Motor neuron (in vitro differentiated cells): Measurements from ENCODE around the gene LPIN2. TPM values are rescaled to one million over a fixed set of nuclear protein-coding genes. Genes with fewer than 3 reads are reported as not detected.
A peak's percentile ranks its signal among the peaks of the same experiment; 100 is the strongest.

Experiments used
- ATAC-seq, 8 experiments: fragments of 200-7000 bp; cut with Tn5 transposase; replicated peaks in 6 of 8; 2 replicates each; pipeline ENCODE4 v1.8.0; 2021; ENCODE audit warnings: mild to moderate bottlenecking in 8 of 8, moderate library complexity in 8 of 8
- H3K27ac ChIP-seq, 2 donors: fragments of 250-450 bp; sonication (Bioruptor Pico); 2 replicates each; pipeline ENCODE4 v1.9.0; 2021; ENCODE audit warnings: antibody characterized with exemption in 2 of 2, mild to moderate bottlenecking in 2 of 2, moderate library complexity in 1 of 2
- H3K4me1 ChIP-seq, 2 donors: fragments of 250-450 bp; sonication (Bioruptor Pico); replicated peaks in 1 of 2; 2 replicates each; pipeline ENCODE4 v1.6.1; 2021; ENCODE audit warnings: antibody characterized with exemption in 2 of 2, mild to moderate bottlenecking in 2 of 2, moderate library complexity in 1 of 2
- H3K4me3 ChIP-seq, 5 donors: fragments of 250-450 bp; sonication (Bioruptor Pico); 2 replicates each; pipeline ENCODE4 v1.9.0; 2021; ENCODE audit warnings: antibody characterized with exemption in 5 of 5, mild to moderate bottlenecking in 5 of 5, moderate library complexity in 4 of 5
- WGBS, 10 experiments: fragments of 450-650 bp; shearing (Covaris generic); methylation state at CpG; one replicate each; pipeline ENCODE4 v1.0.0; 2022; 5-methylcytosine and 5-hydroxymethylcytosine counted together
- in situ Hi-C, 9 experiments: fragments of 400-800 bp; cut with MboI; loops; one replicate each; pipeline ENCODE4 v1.15.0; 2021; ENCODE audit warnings: low sequenced_read_pairs in 9 of 9, low pct_unique_long_range_greater_than_20kb in 2 of 9; ENCODE audit not compliant: unreplicated experiment in 9 of 9
- total RNA-seq, 8 experiments: library from RNA; unstranded; fragments of 300-600 nt; gene quantifications; 2 replicates each; pipeline versions ENCODE4 v1.2.3 to v1.2.4, GENCODE V29; 2022

LPIN2 gene
- total RNA-seq, 8 experiments from 2014 or later, result 9.6 to 33.4 (median 13.0) TPM

GRCh38 chr18:2992995-2993877 is 19.7 kb downstream of the LPIN2 start:
- no peak for ATAC-seq
- 83 to 100% (median 96%) methylated on average over 1 to 6 of the region's 6 CpGs for WGBS, 10 experiments
- H3K4me3 ChIP-seq, result no peak overlapping the region
- no peak overlapping the region for H3K27ac ChIP-seq
- in situ Hi-C loops, result no loop called here
- no peaks in the 10 kb centered on the region for H3K4me1 ChIP-seq

GRCh38 chr18:2990956-2991640 is 21.8 kb downstream of the LPIN2 start:
- ATAC-seq, result no peak
- WGBS, 10 experiments, result 82 to 100% (median 93%) methylated on average over 1 to 4 of the region's 4 CpGs; no CpG with 5 or more reads in 3 of the 10 experiments
- no peak overlapping the region for H3K27ac ChIP-seq
- in situ Hi-C loops, result no loop called here
- H3K4me1 ChIP-seq, result no peaks in the 10 kb centered on the region
- no peak overlapping the region for H3K4me3 ChIP-seq

GRCh38 chr18:2987876-2988790 is 24.8 kb downstream of the LPIN2 start:
- WGBS, 10 experiments, result 24 to 100% (median 88%) methylated on average over 2 to 5 of the region's 5 CpGs
- peak in 2 of 8 experiments; percentile 44 to 50 for ATAC-seq
- H3K27ac ChIP-seq, result no peak overlapping the region
- H3K4me1 ChIP-seq, result peaks cover 0 to 1% of the 10 kb centered on the region in 2 donors
- H3K4me3 ChIP-seq, result no peak overlapping the region
- in situ Hi-C loops, result no loop called here

GRCh38 chr18:2986150-2986865 is 26.6 kb downstream of the LPIN2 start:
- Histone ChIP-seq H3K4me1 (peaks cover 5 to 7% of the 10 kb centered on the region in 2 donors), H3K4me3 (no peak overlapping the region), H3K27ac (no peak overlapping the region)
- 91 to 100% (median 100%) methylated on average over 1 to 4 of the region's 4 CpGs; no CpG with 5 or more reads in 1 of the 10 experiments for WGBS, 10 experiments
- ATAC-seq, result no peak
- in situ Hi-C loops, result no loop called here

GRCh38 chr18:2985628-2986027 is 27.3 kb downstream of the LPIN2 start:
- H3K27ac ChIP-seq, result no peak overlapping the region
- in situ Hi-C loops, result no loop called here
- H3K4me3 ChIP-seq, result no peak overlapping the region
- peaks cover 9 to 10% of the 10 kb centered on the region in 2 donors for H3K4me1 ChIP-seq
- peak in 2 of 8 experiments; percentile 13 to 22 for ATAC-seq
- 15 to 100% (median 87%) methylated on average over 1 to 2 of the region's 2 CpGs; no CpG with 5 or more reads in 1 of the 10 experiments for WGBS, 10 experiments

GRCh38 chr18:2984703-2985261 is 28.2 kb downstream of the LPIN2 start:
- WGBS, 10 experiments, result 80 to 100% (median 100%) methylated on average over 1 to 2 of the region's 2 CpGs; no CpG with 5 or more reads in 6 of the 10 experiments
- Histone ChIP-seq H3K4me1 (peaks cover 9 to 10% of the 10 kb centered on the region in 2 donors), H3K4me3 (no peak overlapping the region), H3K27ac (no peak overlapping the region)
- ATAC-seq, result no peak
- in situ Hi-C loops, result no loop called here

GRCh38 chr18:2984091-2984490 is 28.9 kb downstream of the LPIN2 start:
- no peak for ATAC-seq
- Histone ChIP-seq H3K4me1 (peaks cover 9 to 10% of the 10 kb centered on the region in 2 donors), H3K4me3 (no peak overlapping the region), H3K27ac (no peak overlapping the region)
- 86 to 100% (median 98%) methylated on average over 1 to 3 of the region's 3 CpGs for WGBS, 10 experiments
- in situ Hi-C loops, result no loop called here

GRCh38 chr18:2983296-2983695 is 29.6 kb downstream of the LPIN2 start:
- in situ Hi-C loops, result no loop called here
- H3K4me3 ChIP-seq, result no peak overlapping the region
- peaks cover 9 to 10% of the 10 kb centered on the region in 2 donors for H3K4me1 ChIP-seq
- 38 to 89% (median 72%) methylated on average over 2 of the region's 2 CpGs; no CpG with 5 or more reads in 1 of the 10 experiments for WGBS, 10 experiments
- no peak for ATAC-seq
- H3K27ac ChIP-seq, result no peak overlapping the region

GRCh38 chr18:2982452-2983269 is 30.3 kb downstream of the LPIN2 start:
- H3K4me3 ChIP-seq, result no peak overlapping the region
- in situ Hi-C loops, result no loop called here
- 24 to 100% (median 88%) methylated on average over 1 to 2 of the region's 2 CpGs; no CpG with 5 or more reads in 2 of the 10 experiments for WGBS, 10 experiments
- H3K27ac ChIP-seq, result no peak overlapping the region
- ATAC-seq, result peak in 1 of 8 experiments; percentile 21
- H3K4me1 ChIP-seq, result peaks cover 9 to 10% of the 10 kb centered on the region in 2 donors

- in situ Hi-C loops, result no loop called here
- no peak for ATAC-seq
- Histone ChIP-seq H3K4me1 (peaks cover 9 to 10% of the 10 kb centered on the region in 2 donors), H3K27ac (no peak overlapping the region), H3K4me3 (no peak overlapping the region)
- 27 to 100% (median 94%) methylated on average over 1 of the region's 1 CpG; no CpG with 5 or more reads in 4 of the 10 experiments for WGBS, 10 experiments
Observed at GRCh38 chr18:2982022-2982421, 30.9 kb downstream of the LPIN2 start.

GRCh38 chr18:2981212-2981728 is 31.7 kb downstream of the LPIN2 start:
- ATAC-seq, result peak in 7 of 8 experiments; percentile 22 to 68 (median 37)
- H3K27ac ChIP-seq, result no peak overlapping the region
- WGBS, 10 experiments, result 7 to 61% (median 32%) methylated on average over 2 to 6 of the region's 6 CpGs
- no peak overlapping the region for H3K4me3 ChIP-seq
- H3K4me1 ChIP-seq, result peaks cover 9 to 10% of the 10 kb centered on the region in 2 donors
- in situ Hi-C loops, result no loop called here
